Activated CD8-positive, alpha-beta memory T cell treated with anti-CD3 and anti-CD28 coated beads for 36 hours (primary cell): ENCODE data around the gene HINFP. TPM values are rescaled to one million over a fixed set of nuclear protein-coding genes. Genes with fewer than 3 reads are reported as not detected.

Experiments used
- CTCF ChIA-PET: fragments of 350-600 bp; sonication (Branson Sonifier 250); formaldehyde crosslinking; loops from one replicate; lab custom pipeline; 2021; ENCODE audit warnings: antibody characterized with exemption; lab: Charles Lee
- POLR2A ChIA-PET: fragments of 350-600 bp; sonication (Branson Sonifier 250); formaldehyde crosslinking; loops from one replicate; lab custom pipeline; 2021; ENCODE audit warnings: antibody characterized with exemption; lab: Charles Lee
- total RNA-seq, 2 experiments: library from RNA; stranded (reverse); gene quantifications; one replicate each; pipeline ENCODE4 v1.2.3, GENCODE V29; 2021

Gene HINFP
- total RNA-seq, 2 experiments from 2014 or later: 26.5 to 27.5 TPM

- CTCF ChIA-PET: no interaction called here
- POLR2A ChIA-PET: no interaction called here
Observed at GRCh38 chr11:119144825-119145486, 23.6 kb downstream of the HINFP start.

GRCh38 chr11:119145551-119145950 lies 24.2 kb downstream of the HINFP start:
- POLR2A ChIA-PET: no interaction called here
- CTCF ChIA-PET: no interaction called here

- ChIA-PET POLR2A (no interaction called here), CTCF (interaction anchor here (0.7 kb wide), 2 partner anchors 49 to 115 kb away, joined by 3 read pairs; no protein-coding TSS in a partner anchor)
Observed at GRCh38 chr11:119147604-119148333, 26.4 kb downstream of the HINFP start.

- ChIA-PET CTCF (interaction anchor here (1.0 to 1.1 kb wide), 2 partner anchors 13 to 21 kb away, joined by 3 to 5 read pairs; no protein-coding TSS in a partner anchor), POLR2A (no interaction called here)
Observed at GRCh38 chr11:119148720-119149017, 27.3 kb downstream of the HINFP start.

- POLR2A ChIA-PET: no interaction called here
- CTCF ChIA-PET: interaction anchor here (1.0 to 1.1 kb wide), 2 partner anchors 14 to 20 kb away, joined by 3 to 5 read pairs; no protein-coding TSS in a partner anchor
Observed at GRCh38 chr11:119149018-119149785, 27.8 kb downstream of the HINFP start, which contains the start of gene ABCG4. TSS of gene ABCG4 (plus strand) at chr11:119149052. CDS start at chr11:119149966, 914 bp downstream.

GRCh38 chr11:119149786-119150275 lies 28.5 kb downstream of the HINFP start:
- POLR2A ChIA-PET: no interaction called here

GRCh38 chr11:119152043-119152442 lies 30.7 kb downstream of the HINFP start:
- ChIA-PET CTCF (interaction anchor here (1.0 to 2.2 kb wide), 2 partner anchors 11 to 16 kb away, joined by 3 to 5 read pairs; no protein-coding TSS in a partner anchor), POLR2A (no interaction called here)

More at GRCh38 chr11:119149786-119150275, 28.5 kb downstream of the HINFP start:
- CTCF ChIA-PET: interaction anchor here (1.1 to 1.3 kb wide), 2 partner anchors 10 kb away, joined by 3 to 5 read pairs; no protein-coding TSS in a partner anchor

- ChIA-PET CTCF (interaction anchor here (0.9 to 2.2 kb wide), 2 partner anchors 12 to 172 kb away, joined by 3 to 5 read pairs; no protein-coding TSS in a partner anchor), POLR2A (no interaction called here)
Observed at GRCh38 chr11:119152604-119153003, 31.2 kb downstream of the HINFP start.

- ChIA-PET POLR2A (no interaction called here), CTCF (interaction anchor here (0.9 to 2.2 kb wide), 3 partner anchors 13 to 171 kb away, joined by 3 to 5 read pairs (median 4); no protein-coding TSS in a partner anchor)
Observed at GRCh38 chr11:119153049-119153818, 31.9 kb downstream of the HINFP start.

- CTCF ChIA-PET: interaction anchor here (0.6 to 1.7 kb wide), 2 partner anchors 20 to 184 kb away, joined by 4 read pairs; no protein-coding TSS in a partner anchor
- POLR2A ChIA-PET: no interaction called here
Observed at GRCh38 chr11:119154178-119154577, 32.8 kb downstream of the HINFP start.

GRCh38 chr11:119155733-119156492 lies 34.5 kb downstream of the HINFP start:
- ChIA-PET CTCF (no interaction called here), POLR2A (no interaction called here)

- ChIA-PET POLR2A (no interaction called here), CTCF (interaction anchor here (1.7 kb wide), 1 partner anchor 166 kb away, joined by 4 read pairs; no protein-coding TSS in a partner anchor)
Observed at GRCh38 chr11:119156496-119156895, 35.1 kb downstream of the HINFP start.

GRCh38 chr11:119157063-119157462 lies 35.7 kb downstream of the HINFP start:
- CTCF ChIA-PET: interaction anchor here (1.7 kb wide), 1 partner anchor 166 kb away, joined by 4 read pairs; no protein-coding TSS in a partner anchor

GRCh38 chr11:119158467-119158866 lies 37.1 kb downstream of the HINFP start:
- CTCF ChIA-PET: interaction anchor here (1.7 kb wide), 1 partner anchor 164 kb away, joined by 4 read pairs; no protein-coding TSS in a partner anchor

More at GRCh38 chr11:119157063-119157462, 35.7 kb downstream of the HINFP start:
- POLR2A ChIA-PET: no interaction called here

GRCh38 chr11:119160151-119160550 lies 38.8 kb downstream of the HINFP start:
- CTCF ChIA-PET: interaction anchor here (2.0 kb wide), 1 partner anchor 10 kb away, joined by 5 read pairs; no protein-coding TSS in a partner anchor
- POLR2A ChIA-PET: no interaction called here

More at GRCh38 chr11:119158467-119158866, 37.1 kb downstream of the HINFP start:
- POLR2A ChIA-PET: no interaction called here

GRCh38 chr11:119161871-119162270 lies 40.5 kb downstream of the HINFP start:
- CTCF ChIA-PET: no interaction called here
- POLR2A ChIA-PET: no interaction called here

GRCh38 chr11:119166368-119167076 lies 45.1 kb downstream of the HINFP start:
- ChIA-PET CTCF (interaction anchor here (0.8 to 1.0 kb wide), 2 partner anchors 31 to 32 kb away, joined by 3 to 4 read pairs; no protein-coding TSS in a partner anchor), POLR2A (no interaction called here)
